ENCODE data around the gene CCL26. TPM values are rescaled to one million over a fixed set of nuclear protein-coding genes. Genes with fewer than 3 reads are reported as not detected.

CCL26 gene
- total RNA-seq, 1 donor from 2014 or later = not detected

- no peak for DNase-seq (ENCODE audit: low read depth)
- no peak overlapping the region for H3K4me3 ChIP-seq (ENCODE audit: low read depth, low read length)
- TF ChIP-seq CTCF (conservative IDR thresholded peaks at IDR 0.05; ENCODE audit: low read depth, low read length) = no peak
Measured at GRCh38 chr7:75807452-75807851, 35.4 kb upstream of the CCL26 start.

GRCh38 chr7:75806560-75807307 is 34.7 kb upstream of the CCL26 start:
- DNase-seq (ENCODE audit: low read depth) = no peak
- H3K4me3 ChIP-seq (ENCODE audit: low read depth, low read length) = no peak overlapping the region
- TF ChIP-seq CTCF (conservative IDR thresholded peaks at IDR 0.05; ENCODE audit: low read depth, low read length) = no peak

- TF ChIP-seq CTCF (conservative IDR thresholded peaks at IDR 0.05; ENCODE audit: low read depth, low read length) = no peak
- DNase-seq (ENCODE audit: low read depth) = no peak
- no peak overlapping the region for H3K4me3 ChIP-seq (ENCODE audit: low read depth, low read length)
Measured at GRCh38 chr7:75804705-75805104, 32.7 kb upstream of the CCL26 start.

- H3K4me3 ChIP-seq (ENCODE audit: low read depth, low read length) = no peak overlapping the region
- TF ChIP-seq CTCF (conservative IDR thresholded peaks at IDR 0.05; ENCODE audit: low read depth, low read length) = no peak
- DNase-seq (ENCODE audit: low read depth) = no peak
Measured at GRCh38 chr7:75804004-75804403, 32.0 kb upstream of the CCL26 start.

GRCh38 chr7:75802552-75802821 is 30.5 kb upstream of the CCL26 start:
- TF ChIP-seq CTCF (conservative IDR thresholded peaks at IDR 0.05; ENCODE audit: low read depth, low read length) = no peak
- DNase-seq (ENCODE audit: low read depth) = no peak
- no peak overlapping the region for H3K4me3 ChIP-seq (ENCODE audit: low read depth, low read length)

GRCh38 chr7:75798770-75799169 is 26.8 kb upstream of the CCL26 start:
- H3K4me3 ChIP-seq (ENCODE audit: low read depth, low read length) = no peak overlapping the region
- DNase-seq (ENCODE audit: low read depth) = no peak
- TF ChIP-seq CTCF (conservative IDR thresholded peaks at IDR 0.05; ENCODE audit: low read depth, low read length) = no peak

- no peak overlapping the region for H3K4me3 ChIP-seq (ENCODE audit: low read depth, low read length)
- no peak for TF ChIP-seq CTCF (conservative IDR thresholded peaks at IDR 0.05; ENCODE audit: low read depth, low read length)
- DNase-seq (ENCODE audit: low read depth) = no peak
Measured at GRCh38 chr7:75796420-75796819, 24.4 kb upstream of the CCL26 start.

Data from epithelial cell of proximal tubule (primary cell).